ELF-1 (cell line): Measurements from ENCODE around the gene PIAS4.

Experiments
- DNase-seq: peaks from one replicate; pipeline ENCODE4 v3.0.0-alpha.2; 2016; ENCODE audit warnings: low read depth, low spot score

Gene PIAS4

DNA sequence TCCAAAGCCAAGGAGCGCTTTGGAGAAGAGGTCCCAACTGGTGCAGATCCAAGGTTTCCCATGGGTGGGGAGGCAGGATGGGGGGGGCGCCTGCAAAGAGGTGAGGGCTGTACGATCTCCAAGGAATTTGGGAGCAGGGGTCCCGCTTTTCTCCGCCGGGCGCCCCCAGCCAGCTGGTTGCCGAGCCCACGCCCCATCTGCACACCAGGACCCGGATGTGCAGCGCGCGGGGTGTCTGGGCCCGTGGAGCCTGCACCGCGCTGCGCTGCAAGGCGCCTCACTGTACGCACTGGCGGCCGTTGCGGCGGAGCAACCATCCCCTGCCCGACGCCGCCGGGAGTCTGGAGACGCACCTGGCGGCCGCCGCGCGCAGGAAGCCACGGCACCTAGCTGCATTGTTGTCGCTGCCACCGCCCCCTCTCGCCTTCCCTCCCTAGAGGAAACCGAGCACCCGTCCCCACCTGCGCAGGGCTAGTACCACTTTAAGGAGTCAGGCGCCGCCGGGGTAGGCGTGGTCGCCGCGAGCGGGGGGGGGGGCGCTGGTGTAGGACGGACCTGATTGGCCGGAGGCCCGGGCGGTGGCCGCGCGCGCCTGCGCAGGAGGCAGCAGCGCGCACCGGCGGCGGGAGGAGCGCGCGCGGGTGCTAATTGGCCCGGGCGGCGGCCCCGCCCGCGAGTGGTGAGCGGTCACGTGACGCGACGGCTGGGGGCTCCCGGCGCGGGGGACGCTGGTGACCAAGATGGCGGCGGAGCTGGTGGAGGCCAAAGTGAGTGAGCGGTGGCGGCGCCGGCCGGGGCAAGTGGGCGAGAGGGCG, at the start of gene PIAS4:
Gene PIAS4 (plus strand): TSS at position 716 of the 815 bp plus-strand sequence. CDS start 25 bp downstream, at position 741.
- DNase-seq = peak; percentile 97

GRCh38 chr19:3958836-3959765, 48.4 kb upstream of the PIAS4 start:
- no peak for DNase-seq

DNA sequence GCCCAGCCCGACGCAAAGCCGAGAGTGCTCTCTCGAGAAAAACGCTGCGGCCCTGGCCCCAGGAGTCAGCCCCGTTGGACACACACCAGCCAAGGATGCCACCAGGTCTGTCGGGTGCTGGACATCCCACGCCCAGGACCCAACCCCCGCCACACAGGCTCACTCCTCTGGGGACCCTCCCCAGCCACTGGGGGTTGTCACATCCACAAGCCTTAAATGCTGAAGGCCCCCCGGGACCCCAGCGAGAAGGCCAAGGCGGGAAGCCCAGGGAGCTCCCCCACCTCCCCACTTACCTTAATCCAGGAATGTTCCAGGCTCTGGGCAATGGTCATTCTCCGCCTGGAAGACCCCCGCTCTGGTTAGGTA, 47.8 kb upstream of the PIAS4 start:
- DNase-seq = no peak

- no peak for DNase-seq
These were observed 46.5 kb upstream of the PIAS4 start for GRCh38 chr19:3961007-3961406.

DNA sequence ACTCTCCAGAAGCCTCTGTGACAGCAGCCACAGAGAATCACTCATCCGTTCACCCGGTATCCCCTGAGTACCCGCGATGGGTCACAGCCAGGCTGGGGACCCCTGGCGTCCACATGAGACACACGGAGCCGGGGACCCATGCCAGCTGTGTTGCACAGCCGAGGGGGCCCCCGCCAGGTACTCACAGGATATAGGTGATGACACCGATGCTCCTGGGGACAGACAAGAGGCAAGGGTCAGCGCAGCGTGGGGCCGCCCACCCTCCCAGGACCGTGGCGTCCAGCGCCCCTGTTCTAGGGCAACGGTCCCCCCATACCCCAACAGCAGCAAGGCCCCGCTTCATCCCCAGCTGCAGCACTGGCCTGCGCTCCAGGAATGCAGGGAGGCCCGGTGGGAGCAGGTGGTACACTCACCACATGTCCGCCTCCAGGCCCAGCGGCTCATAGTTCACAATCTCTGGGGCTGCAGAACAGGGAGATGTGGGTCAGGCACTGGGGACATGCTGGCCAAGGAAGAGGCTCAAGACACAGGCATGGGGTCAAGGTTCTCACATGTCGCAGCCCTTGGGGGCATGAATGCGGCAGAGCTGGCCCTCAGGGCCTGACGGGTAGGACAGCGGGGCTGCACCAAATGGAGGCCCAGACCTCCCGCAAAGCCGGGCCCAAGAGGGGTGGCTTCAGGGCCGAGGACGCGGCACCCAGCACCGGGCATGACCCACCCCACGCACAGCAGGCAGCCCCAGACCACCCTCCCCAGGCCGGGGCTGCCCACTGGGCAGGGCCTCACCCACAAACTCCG, 43.9 kb upstream of the PIAS4 start:
- peak; percentile 15 for DNase-seq

- DNase-seq = peak; percentile 10
These were observed 43.0 kb upstream of the PIAS4 start for GRCh38 chr19:3964256-3965194.

DNA sequence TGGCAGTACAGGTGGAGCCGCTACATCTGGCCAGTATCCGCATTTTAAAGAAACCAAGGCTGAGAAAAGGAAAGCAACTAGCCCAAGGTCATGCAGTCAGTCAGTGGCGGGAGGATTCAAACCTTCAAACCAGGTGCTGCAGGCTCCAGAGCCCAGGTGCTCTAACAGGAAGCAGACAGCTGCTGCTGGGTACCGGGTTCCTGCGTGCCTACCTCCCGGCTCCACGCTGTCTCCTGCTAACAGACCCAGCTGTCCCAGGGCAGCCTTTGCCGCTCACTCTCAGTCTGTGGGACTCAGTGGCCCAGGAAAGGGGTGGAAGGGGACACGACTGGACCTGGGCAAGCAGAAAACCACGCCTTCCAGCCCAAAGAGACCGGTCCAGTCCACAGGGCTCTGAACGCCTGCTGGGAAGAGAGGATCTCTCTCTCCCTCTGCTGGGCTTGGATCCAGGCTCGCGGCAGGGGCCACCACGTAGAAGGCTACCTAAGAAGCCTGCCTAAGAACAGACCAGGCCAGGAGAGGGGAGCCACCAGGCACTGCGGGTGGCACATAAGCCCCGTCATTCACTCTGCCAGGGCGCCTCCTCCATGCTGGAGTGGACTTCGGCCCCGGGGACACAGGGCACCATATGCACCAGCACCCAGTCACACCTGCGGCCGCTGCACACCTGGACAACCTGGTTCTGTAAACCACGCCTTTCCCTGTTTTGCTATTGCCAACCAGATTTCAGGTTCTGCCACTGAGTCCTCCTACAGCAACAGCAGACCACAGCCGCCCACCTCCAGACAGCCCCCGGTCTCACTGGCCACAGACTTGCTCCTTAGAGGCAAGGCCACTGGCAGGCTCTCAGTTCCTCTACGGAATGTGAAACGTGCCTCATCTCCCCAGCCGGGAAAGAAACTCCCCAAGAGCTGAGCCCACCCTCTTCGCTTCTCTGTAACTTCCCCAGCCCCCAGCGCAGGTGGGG, 41.2 kb upstream of the PIAS4 start:
- peak; percentile 27 for DNase-seq

GRCh38 chr19:3967983-3968382, 39.6 kb upstream of the PIAS4 start:
- peak; percentile 22 for DNase-seq

DNA sequence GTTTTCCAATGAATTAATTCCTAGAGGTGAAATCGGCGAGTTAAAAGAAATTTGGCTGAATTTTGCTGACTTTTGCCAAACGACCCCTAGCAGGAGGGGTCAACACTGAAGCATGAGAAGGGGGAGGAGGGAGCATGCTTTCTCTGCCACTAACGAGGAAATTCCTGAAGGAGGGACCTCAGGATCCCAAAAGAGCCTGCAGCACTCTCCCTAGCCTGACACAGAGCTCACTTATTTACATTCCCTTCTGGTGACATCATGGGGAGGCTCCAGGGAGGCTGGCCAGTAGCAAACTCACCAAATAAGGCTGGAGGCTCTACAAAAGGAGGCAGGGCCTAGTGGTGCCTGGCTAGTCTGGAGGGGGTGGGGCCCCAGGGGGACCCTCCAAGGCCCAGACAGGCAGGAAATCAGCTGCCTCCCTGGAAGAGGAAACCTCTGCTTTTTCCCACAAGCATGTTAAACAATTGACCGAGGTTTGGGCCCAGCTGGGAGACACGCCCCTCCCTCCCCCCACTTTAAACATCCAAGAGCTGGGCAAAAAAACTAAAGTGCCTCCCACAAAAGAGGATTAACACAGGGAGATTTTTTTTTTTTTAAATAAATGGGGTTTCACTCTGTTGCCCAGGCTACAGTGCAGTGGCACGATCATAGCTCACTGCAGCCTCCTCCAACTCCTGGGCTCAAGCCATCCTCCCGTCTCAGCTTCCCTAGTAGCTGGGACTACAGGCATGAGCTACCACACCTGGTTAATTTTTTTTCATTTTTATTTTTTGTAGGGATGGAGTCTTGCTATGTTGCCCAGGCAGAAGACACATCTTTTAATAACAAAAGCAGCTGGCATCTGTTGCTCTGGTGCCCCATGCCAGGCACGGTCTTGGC, 38.7 kb upstream of the PIAS4 start:
- peak; percentile 100 for DNase-seq

DNA sequence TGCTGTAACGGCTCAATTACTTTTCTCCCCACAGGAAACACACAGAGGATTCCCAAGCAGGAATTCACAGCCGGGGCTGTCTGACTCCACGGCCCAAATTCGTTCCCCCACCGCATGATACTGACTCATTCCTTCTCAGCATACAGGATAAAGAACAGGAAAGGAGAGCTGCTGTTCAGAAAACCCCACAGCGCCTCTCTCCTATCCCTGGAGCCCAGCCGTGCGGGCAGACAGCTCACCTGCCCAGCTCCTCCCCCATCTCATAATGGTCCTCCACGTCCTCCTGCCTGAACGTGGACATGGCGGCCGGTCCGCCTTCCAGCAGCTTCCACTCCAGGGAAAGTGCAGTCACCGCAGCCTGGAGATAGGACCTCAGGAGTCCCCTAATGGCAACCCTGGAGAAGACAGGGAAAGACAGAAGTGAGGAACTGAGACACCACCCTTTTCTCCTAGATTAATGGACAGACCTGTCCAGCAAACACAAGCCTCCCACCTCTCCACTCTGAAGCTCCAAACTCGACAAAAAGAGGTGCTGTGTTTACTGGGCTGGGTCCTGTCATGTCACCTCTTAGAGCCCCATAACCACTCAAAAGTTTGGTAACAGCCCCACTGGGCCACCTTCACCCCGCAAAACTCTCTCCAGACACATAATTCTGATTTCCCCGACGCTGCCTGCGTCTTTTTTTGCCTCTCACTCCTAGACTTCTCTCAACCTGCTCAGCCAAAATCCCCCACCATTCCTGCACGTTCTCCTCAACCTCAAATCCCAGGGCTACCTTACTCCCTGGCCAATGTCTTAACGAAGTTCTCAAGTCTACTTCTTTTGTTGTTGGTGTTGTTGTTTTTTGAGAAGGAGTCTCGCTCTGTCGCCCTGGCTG, 37.9 kb upstream of the PIAS4 start:
- peak; percentile 82 for DNase-seq

DNA sequence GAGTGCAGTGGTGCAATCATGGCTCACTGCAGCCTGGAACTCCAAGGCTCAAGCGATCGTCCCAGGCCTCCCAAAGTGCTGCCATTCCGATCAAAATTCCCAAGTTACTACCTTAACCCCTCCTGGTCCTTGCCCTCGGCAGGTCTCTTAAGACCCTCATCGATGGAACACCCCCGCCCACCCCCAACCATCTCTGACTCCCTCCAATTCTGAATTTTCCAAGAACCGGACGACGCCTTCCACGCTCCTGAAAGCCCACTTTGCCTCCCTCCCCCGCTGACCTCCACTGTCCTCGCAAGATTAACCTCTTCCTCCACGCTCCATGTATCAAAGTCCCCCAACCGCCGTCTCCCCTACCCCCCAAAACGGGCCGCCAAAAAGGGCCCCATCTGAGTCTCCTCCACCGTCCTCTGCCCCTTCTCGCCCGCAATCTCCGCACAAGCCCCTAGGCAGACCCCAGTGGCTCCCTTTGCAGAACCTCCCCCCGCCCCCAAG, 37.2 kb upstream of the PIAS4 start:
- DNase-seq = no peak

- peak; percentile 100 for DNase-seq
These were observed 36.5 kb upstream of the PIAS4 start, which contains the start of gene DAPK3 for GRCh38 chr19:3970808-3971598. Gene DAPK3 (minus strand): TSS chr19:3971099. CDS start chr19:3969735, 1,364 bp downstream.

- DNase-seq = peak; percentile 25
These were observed 32.4 kb upstream of the PIAS4 start for GRCh38 chr19:3975144-3975543.

- DNase-seq = no peak
These were observed 31.9 kb upstream of the PIAS4 start for GRCh38 chr19:3975637-3976087.

DNA sequence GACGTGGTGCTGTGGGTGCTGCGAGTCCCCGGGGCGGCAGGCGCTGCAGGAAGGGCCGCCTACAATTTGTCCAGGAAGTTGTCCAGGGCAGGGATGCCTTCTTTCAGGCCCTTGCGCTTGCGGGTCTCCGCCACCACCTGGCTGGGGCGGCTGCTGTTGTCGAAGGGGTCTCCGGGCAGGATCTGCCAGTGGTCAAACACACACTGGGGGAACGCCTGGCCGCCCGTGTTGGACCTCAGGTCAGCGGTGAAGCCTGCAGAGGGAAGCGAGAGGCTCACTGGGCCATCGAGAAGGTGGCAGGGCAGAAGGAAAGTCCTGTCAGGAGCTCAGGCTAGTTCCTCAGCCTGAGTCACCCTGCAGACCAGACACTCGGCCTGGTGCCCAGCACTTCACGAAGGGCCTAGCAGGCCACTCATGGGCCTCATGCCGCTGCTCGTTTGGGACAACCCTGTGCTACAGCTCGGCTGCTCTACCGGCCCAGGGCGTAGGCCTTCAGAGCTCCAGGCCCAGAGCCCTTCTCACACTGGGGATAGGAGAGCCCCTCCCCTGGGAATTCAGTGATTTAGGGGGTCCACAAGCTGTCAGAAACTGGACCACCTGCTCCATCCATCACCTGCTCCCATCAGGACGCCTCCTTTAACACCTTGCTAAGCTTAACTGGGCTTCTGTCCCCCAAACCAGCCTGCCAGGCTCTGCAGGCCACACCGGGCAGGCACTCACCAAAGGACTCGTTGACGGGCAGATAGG, 30.9 kb upstream of the PIAS4 start:
- DNase-seq = no peak
